GM21515 (cell line): ENCODE results near the gene SERPINA9.
"Not testable (repeated sequence)": the region's sequence is repeated elsewhere in the genome, so short reads cannot be mapped to it uniquely, and the experiment has no call there.

Experiments
- ATAC-seq: cut with Tn5 transposase; IDR thresholded peaks from one replicate; pipeline ENCODE4 v1.9.1; 2021; ENCODE audit not compliant: unreplicated experiment

The SERPINA9 gene, protein sequence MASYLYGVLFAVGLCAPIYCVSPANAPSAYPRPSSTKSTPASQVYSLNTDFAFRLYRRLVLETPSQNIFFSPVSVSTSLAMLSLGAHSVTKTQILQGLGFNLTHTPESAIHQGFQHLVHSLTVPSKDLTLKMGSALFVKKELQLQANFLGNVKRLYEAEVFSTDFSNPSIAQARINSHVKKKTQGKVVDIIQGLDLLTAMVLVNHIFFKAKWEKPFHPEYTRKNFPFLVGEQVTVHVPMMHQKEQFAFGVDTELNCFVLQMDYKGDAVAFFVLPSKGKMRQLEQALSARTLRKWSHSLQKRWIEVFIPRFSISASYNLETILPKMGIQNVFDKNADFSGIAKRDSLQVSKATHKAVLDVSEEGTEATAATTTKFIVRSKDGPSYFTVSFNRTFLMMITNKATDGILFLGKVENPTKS

DNA sequence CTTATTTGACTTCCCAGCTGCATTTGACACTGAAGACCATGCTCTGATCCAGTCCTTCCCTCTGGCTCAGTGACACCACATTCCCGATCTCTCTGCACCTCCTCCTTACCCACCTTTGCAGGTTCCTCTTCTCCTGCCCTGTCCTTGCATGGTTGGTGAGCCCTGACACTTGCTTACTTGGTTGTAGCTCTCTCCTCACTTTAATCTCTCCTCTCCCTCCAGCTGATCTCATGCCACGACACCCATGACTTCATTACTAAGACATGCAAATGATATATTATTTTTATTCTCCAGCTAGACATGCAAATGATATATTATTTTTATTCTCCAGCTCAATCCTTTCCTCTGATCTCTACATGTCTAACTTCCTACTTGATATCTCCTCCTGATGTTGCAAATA lies at the start of gene SERPINA9:
Gene SERPINA9 (minus strand): TSS at position 175 of the 400 bp plus-strand sequence. CDS start 6,357 bp downstream, outside the sequence.
- no peak for ATAC-seq

DNA sequence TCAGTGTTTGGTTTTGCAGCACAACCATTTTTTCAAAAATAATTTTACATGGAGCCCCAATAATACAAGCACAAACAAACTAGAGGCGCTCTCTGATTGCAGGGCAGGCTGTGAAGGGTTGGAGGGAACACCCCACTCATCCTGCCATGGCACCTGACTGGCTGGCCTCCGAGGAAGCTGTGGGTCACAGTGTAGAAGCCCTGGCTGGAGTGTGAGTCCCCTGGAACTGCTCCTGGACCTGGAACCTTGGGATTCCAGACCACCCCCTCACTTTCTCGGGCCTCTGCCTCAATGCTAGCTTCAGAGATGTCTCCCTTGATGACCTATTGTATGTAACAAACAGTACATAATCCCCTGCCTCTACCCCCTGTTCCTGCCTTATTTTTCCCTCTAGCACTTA lies 48.1 kb upstream of the SERPINA9 start:
- ATAC-seq: no peak

DNA sequence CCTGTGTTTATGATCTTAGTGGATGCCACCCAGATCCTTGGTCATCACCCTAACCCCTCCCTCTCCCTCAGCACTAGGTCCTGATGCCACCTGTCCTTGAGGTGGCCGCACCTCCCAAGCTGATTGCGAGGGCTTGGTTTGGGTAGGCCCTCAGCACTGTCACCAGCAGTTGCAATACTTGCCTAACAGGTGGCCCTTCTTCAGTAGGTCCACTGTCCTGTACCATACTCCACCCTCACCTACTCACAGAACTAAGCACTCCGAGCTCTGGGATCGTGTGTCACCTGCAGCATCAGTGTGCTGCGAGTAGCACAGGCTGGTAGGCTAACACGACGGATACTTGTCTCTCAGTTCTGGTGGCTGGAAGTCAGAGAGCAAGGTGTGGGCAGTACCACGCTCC lies 47.3 kb upstream of the SERPINA9 start:
- ATAC-seq: no peak

DNA sequence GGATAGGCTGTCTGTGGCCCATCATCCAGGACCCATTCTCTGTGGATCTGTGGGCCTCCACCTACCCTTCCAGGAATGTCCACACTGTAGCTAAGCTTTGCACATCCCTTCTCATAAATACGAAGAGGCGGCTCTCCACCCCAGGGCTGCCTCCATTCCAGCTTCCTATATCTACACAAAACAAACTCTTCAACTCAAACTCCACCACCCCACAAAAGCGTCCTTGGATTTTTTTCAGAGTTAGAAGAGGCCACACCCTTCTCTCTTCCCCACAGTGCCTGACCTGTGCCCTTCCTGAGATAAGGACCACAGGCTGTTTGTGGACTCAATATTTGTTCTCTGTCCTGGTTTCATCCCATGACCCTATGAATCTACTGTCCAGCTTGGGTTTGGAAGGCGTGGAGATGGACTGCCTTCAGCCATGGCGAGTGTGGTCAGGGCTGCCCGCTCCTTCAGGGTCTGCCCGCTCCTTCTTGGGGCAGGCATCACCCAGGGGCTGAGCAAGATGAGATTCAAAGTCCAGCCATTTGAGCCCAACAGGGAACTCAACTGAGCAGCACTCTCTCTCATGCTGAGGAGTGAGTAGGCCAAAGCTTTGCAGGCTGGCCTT lies 46.2 kb upstream of the SERPINA9 start:
- no peak for ATAC-seq

DNA sequence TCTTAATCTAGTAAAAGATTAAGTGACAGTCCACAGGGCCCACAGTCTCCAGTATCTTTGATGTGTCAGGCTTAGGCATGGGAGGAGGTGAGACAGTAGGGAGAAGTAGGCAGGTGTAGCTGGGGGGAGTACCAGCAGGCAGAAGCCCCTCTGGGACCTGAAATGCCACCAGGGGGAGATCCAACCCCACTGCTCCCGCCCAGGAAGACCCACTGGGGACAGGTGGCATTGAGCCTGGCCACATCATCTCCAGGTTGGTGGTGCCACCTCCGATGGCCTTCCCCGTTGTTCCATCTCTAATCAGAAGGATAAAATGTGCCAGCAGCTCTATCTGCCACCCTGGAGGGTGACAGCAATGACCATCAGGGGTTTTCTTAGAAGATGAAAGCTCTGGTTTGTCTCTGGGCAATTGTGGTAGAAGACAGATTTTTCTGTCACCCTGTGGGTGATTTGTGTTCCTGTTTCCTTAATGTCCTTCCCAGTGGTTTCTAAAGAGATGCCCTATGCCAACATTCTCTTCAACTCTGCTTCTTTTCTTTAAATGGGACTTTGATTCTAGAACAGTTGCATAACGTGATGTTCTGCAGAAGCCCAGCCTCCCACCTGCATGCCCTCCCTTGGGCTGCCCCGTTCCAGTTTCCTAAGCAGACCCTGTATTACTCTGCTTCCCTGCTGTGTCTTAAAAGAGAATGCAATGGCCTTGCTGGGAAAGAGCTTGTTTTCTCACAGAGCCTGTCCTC lies 45.5 kb upstream of the SERPINA9 start:
- no peak for ATAC-seq

DNA sequence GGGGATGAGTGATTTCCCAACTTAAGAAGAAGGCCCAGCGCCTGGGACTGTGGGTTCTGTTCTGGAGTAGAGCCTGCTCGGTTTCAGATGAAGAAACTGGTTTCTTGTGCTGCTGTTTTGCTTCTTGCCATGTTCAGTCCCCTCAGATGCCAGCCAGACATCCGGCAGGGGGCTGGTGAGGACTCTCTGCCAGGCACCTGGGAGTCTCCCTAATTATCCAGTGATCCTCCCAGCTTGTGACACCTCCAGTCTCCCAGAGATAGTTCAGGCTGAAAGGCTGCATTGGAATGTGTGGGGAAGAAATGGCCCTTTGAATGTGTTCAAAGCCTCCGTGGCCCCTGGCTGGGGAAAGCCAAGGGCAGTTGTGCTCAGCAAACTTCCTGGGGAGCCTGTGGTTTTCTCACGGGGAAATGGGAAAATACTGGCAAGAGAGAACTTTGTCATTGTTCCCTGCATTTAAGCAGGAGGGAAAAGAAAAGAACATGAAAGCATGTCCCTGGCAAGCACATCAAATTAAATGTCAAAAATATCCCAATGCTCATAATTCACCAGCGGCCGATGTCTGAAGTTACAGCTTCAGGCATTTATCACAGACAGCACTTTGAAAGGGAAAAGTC lies 41.8 kb upstream of the SERPINA9 start:
- no peak for ATAC-seq

DNA sequence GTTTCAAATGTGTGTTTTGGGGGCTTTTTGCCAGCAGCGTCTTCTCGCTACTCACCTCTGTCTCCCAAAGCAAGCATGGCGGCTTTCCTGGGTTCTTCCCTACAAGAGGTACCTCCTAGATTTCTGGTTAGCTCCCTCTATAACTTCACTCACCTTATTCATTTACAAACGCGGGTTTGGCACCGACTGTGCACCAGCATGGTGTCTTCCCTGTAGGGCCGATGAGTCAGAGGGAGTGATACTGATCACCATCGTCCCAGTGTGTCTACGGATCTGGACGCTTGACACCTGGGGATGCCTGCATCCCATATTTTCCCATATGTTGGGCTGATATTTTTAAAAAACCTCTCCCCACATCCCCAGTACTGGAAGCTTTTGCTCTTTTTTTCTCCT lies 41.2 kb upstream of the SERPINA9 start:
- no peak for ATAC-seq

DNA sequence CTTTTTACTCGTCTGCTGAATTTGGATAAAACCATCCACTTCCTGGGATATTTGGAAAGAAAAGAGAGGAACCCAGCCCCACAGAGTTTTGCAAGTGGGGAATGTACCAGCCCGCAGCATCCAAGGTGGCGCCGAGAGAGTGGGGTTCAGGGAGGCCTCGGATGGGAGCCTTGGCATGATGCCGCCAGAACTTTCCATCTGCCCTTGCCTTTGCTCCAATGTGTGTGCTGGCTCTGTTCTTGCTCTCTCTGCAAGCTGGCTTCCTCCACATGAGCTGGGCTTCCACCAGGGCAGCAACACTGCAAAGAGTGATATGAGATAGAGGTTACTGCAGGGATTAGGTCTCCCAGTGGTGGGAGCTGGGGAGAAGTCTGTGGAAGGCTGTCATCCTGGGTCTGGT lies 39.9 kb upstream of the SERPINA9 start:
- ATAC-seq: no peak

DNA sequence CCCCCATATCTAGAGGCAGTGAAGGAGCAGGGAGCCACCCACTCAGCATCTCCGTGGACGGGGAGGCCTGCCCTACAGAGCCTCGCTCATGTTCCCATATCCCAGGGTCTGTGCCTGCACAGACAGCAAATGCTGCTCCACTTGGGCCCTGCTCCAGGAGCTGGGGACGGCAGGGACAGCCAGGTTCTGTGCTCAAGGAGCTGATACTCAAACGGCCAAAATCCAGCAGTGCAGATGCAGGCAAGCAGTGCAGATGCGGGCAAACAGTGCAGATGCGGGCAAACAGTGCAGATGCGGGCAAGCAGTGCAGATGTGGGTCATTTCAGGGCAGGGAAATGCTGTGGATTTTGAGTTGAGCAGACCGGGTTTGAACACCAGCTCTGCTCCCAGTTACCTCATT lies 39.4 kb upstream of the SERPINA9 start:
- no peak for ATAC-seq

DNA sequence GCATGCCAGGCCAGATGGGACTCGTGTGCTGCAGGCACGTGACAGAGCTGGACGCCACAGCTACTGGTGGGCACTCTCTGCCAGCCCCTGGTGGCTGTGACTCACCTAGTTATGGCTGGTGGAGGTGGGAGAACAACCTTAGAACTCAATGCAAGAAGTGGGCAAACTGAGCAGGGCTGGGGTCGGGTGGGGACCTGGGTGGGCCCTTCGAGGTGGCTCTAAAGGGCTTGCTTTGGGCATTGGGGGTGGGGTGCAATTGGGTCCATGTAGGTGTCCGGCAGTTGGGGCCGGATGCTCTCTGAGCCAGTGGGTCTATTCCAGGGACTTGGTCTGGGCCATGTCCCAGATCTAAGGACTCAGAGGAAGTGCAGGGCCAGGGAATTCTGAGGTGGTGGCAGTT lies 38.4 kb upstream of the SERPINA9 start:
- ATAC-seq: no peak

DNA sequence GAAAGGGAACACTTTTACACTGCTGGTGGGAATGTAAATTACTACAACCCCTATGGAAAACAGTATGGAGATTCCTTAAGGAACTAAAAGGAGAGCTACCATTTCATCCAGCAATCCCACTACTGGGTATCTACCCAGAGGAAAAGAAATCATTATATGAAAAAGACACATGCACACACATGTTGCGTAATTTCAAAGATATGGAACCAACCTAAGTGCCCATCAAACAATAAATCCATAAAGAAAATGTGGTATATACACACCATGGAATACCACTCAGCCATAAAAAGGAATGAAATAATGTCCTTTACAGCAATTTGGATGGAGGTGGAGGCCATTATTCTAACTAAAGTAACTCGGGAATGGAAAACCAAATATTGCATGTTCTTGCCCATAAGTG lies 34.5 kb upstream of the SERPINA9 start:
- not testable (repeated sequence) for ATAC-seq

DNA sequence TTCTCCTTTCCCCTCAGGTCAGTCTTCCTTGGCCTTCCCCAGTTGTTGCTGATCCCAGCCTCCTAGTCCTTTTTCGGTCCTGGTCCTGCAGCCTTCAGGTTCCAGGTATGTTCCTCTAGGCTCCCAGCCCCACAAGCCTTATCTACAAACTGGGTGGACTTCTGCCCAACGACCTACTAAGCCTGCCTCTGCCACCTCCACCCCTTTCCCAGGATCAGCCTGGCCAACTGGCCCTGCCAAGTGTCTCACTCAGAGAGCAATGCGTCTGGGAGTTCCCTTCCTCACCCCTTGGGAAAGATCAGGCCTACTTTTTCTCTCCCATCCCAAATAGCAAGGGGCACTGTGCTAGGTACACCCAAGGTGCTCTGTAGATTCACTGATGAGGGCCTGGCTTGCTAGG lies 33.4 kb upstream of the SERPINA9 start, which contains the start of gene SERPINA12:
Gene SERPINA12 (minus strand): TSS at position 114 of the 400 bp plus-strand sequence. CDS start 11,072 bp downstream, outside the sequence.
- no peak for ATAC-seq

DNA sequence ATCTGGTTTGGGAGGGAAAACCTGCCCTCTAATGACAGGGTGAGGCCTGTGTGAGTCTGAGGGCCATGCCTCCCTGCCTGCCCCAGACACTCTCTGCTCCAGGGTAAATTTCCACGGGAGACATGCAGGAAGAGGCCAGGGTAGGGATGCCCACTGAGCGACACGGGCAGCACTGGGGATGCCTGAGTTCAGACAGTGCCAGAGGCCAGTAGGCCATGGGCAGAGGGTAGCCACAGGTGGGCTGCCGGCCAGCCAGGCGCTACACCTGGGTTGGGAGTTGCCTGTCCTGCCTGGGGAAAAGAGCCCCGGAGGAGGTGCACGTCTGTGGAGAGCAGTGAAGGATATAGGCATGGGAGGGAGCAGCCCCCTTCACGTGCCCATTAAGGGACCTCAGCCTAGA lies 29.6 kb upstream of the SERPINA9 start:
- no peak for ATAC-seq

DNA sequence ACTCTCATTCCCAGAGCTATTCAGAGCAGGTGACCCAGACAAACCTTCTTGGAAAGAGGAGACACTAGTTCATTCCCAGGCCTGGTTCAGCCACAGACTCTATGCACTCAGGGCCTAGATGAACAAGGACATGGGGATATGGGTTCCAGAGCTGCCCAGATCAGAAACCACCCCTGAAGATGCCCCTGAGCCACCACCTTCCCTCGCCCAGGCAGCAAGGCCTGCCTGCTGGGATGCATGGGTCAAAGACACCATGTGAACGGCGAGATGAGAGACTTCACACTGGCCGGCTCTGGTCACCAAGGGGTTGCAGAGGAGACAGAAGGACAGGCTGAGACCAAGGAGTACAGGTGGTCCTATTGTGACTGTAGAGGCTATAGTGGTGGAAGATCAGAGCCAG lies 29.2 kb upstream of the SERPINA9 start:
- ATAC-seq: no peak

DNA sequence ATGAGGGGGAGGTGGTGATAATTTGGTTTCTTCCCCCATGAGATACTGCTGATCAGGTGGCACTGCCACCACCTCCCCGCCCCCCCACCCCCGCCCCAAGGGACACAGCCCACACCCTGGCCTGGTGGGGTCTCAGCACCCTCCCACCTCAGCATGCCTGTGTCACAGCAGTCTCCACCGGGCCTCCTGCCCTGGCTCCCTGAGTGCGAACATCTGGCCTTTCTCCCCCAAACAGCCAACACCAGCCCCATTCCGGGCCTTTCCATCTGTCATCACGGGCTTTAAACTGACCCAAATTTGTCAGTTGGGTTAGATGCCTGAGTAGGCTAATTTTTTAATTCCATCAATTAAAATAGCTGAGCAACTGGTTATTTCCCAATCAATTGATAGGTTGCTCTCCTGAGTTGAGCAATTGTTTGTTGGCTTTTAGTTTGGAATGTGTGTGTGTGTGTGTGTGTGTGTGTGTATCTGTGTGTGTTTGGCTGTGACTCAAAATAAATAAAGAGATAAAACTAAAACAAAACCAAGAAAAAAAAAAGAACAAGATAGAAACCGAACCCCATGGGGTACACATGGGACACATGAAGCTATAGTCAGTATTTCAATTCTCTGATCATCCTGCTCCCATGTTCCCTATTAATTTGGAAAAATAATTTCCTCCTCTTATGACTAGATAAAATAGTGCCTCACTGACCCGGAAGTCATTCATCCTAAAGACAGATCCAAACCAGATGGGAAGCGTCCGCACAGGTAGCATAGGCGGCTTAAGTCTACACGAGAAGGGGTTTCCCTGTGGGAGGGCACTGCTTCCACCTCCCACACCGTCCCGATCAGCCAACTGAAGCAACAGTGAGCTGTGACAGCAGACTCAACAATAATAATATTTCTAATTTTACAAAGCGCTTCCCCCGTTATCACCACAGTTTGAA lies 25.9 kb upstream of the SERPINA9 start:
- ATAC-seq: no peak

DNA sequence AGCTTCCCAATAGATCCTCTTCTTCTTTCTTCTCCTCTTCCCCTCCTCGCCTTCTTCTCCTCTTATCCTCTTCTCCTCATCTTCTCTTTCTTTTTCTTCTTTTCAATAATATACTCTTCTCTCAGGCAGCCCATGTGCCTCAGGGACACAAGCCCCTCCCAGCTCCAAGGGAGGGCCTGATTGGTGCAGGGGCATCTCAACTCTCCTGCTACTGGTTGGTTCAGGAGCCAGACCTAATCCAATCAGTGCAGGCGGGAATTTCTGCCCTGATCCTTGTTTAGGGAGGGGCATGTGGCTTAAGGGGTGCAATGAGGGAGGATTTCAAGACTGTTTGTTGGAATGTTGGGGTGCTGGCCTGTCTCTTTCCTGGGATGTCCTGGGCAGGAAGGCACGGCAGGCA lies 24.3 kb upstream of the SERPINA9 start:
- ATAC-seq: no peak

DNA sequence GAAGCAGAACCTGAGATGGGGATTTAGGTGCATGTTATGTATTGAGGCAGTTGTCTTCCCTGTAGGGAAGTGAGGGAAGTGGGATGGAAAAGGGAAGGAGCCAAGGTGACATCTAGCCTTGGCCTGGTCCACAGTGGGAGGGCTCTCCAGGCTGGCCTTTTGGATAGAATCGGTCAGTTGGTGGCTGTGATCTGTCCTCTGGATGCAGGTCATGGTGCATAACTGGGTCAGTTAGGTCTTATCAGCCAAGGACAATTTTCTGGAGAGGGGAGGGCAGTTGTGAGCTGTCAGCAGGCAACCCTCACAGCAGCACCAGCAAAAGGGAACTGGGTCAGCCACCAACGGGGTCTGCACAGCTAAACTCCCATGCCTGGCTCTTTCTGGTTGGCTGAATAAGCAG lies 23.7 kb upstream of the SERPINA9 start:
- ATAC-seq: no peak

DNA sequence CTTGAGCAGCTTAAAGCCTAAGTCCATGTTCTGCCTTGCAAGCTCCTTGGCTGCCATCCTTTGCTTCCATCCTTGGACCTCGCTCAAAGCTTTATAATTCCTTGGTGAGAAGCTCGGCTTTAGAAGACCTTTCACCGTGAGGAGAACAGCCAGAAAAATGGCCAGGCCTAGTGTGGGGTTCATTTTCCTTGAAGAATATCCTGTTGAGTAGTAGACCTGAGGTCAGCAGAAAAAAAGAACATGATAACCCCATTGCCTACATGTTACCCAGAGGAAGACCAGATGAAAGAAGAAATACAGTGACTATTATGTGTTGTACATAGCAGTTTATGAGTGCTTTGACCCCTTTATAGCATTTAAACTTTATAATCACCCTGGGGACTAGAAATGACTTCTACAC lies 22.2 kb upstream of the SERPINA9 start:
- ATAC-seq: no peak

DNA sequence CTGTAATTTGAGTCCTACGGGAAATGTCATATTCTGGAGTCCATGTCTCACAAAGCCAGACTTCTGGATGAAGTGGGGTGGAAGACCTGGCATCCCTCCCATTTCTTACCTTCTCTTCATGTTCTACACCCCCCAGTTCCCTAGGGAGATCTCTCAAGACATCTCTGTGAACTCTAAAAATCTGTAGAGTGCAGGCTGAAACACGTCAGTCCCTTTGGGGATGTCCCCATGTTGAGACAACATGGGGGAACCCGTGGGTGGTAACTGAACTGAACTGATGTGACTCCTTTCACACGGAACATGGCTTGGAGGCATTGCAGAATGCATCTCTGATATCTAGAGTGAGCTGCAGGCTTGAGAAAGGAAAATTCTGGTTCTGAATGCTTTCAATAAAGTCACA lies 18.1 kb upstream of the SERPINA9 start:
- ATAC-seq: no peak

DNA sequence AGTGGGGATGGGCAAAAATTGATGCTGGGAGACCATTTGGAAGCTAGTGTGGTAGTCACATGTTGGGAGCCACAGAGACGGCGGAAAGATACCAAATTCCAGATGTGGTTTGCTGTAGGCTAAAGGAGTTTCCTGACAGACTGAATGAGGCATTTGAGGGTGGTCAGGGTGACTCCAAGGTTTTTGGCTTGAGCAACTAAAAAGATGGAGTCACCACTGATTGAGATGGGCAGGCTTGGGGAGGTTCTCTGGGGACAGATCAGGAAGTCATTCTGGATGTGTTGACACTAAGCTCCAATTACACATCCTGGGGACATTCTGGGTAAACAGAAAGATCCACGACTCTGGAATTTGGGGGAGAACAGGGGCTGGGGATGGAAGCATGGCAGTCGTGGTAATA lies 15.5 kb upstream of the SERPINA9 start:
- ATAC-seq: no peak
